GF-D8 (cell line): ENCODE data around the gene ISG20L2.

ENCODE experiments used
- DNase-seq: peaks from one replicate; lab custom pipeline; 2025; lab: John Stamatoyannopoulos, UW

The ISG20L2 gene

DNA sequence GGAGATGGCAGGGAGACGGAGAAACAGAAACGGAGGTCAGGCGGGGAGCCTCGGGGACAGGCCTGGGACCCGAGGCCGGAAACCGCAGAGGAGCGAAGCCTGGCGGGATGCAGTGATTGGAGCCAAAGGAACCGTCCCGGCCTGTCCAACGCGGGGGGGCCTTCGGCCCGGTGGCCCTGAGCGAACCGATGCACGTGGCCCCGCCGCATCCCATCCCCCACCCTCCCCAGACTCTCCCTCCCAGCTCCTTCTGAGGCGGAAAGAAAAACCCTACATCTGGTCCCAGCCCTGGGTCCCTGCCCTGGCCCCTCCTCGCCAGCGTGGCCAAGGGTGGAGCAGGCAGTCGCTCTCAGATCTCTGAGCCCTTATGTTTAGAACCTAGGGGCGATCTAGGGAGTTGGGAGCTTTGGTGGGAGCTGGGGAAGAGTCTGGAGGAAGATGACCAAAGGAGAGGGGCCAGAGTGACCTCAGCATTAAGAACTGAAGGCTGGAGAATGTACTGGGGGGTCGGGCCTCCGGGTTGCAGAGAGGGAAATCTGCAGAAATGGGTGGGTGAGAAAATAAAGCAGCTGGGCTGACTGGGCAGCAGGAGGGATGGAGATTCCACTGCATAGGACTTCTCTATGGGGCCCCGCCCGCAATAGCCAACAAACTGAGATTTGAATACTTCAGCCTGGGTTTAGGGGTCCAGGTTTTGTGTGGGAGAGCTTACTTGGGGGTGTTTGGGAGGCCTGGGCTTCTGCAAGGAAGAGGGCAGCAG is 21.7 kb downstream of the ISG20L2 start:
- DNase-seq, result no peak

DNA sequence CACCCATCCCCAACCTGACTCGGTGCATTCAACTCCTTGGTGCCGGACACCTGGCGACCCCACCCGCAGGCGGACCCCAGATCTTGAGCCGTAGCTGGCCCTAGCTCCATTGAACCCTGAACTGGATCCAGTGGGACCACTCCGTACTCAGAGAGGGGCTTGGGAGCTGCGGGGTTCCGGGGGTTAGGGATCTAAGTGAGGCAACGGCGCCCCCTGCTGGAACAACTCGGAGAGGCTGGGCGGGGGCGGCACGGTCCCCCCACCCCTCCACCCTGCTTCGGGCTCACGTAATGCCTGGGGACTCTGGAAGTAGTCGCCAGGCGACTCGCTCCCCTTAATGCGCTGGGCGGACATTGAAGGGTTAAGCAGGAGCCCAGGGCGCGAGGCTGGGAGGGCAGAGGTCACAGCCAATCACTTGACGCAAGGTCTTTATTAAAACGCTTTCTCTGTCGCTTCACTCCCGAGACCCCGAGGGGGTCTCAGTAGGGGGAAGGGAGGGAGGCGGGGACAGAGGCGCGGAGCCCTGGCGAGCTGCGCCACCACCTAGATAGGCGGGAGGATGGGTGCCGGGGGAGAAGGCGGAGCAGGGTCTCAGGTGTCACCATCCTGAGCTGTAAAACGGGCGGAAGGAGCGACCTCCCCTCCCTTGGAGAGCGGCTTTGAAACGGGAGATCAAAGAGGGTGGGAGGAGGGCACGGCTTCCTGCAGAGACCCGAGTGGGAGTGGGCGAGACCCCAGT is 22.5 kb downstream of the ISG20L2 start:
- no peak for DNase-seq

DNA sequence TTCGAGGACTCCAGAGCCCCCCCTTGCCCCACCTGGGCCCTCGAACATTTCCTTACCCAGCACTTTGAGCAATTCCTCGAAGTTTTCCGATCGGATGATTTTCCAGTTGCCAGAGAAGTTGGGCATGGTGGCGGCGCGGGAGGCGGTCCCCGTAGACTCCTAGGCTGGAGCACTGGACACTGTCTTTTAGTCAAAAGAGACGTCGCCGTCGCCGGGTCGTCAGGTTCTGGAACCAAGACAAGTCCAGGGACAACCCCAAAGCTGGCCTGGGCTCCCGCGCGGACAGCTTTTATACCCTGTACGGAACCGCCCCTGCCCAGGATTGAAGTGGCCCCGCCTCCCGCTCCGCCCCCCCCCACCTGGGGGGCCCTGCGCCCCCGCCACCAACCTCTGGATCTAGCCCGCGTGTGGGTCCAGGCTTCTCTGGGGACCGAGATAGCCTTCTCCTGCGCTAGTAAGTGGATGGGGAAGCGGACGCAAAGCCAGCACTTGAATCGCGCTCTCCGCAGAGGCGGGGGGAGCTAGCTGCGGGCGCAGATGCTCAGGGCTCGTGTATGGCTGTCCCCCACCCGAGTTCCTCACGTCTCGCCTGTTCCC is 23.1 kb downstream of the ISG20L2 start, which contains the start of gene CRABP2:
CRABP2 (minus strand) TSS at position 263 of the 597 bp plus-strand sequence; CDS start at position 126, 137 bp downstream.
- DNase-seq, result no peak

DNA sequence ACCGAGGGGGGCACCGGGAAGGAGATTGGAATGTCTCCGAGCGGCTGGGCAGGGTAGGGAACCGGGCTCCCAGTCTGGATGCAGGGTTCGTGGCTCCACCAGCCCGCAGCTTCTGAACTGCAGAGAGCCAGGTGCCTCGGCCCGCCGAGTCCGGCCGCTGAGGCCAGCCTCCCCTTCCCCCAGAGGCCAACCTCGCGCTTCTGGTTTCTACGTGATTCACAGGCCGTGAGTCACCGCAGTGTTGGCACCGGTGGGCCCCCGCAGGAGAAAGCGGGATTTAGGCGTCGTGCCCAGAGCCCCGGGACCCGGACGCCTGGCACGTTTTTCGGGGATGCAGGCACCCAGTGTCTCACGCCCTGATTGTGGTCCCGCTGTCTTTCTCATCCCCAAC is 23.6 kb downstream of the ISG20L2 start:
- no peak for DNase-seq

DNA sequence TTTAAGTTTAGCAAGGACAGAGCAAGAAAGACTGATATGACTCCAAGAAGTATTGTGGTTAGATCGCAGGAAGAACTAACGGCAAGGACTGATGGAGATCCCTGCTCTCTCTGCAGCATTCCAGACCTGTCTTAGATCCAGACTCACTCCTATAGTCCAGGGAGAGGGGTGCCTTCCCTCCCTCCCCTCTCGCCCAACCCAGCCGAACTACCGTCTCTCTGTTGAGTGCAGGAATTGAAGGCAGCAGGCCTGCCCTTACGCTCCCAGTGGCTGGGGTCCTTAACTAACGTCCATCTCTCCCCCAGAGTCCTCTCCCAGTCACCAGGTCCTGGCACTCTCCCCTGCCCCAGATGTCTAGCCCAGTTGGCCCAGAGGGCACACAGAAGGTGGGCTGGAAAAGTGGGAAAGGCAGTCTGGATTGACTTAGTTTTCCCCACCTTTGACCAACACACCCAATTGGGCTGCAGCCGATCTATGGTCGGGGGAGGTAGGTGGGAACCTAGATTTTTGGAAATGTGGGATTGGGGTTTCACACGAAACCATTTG is 24.3 kb downstream of the ISG20L2 start:
- DNase-seq, result no peak

DNA sequence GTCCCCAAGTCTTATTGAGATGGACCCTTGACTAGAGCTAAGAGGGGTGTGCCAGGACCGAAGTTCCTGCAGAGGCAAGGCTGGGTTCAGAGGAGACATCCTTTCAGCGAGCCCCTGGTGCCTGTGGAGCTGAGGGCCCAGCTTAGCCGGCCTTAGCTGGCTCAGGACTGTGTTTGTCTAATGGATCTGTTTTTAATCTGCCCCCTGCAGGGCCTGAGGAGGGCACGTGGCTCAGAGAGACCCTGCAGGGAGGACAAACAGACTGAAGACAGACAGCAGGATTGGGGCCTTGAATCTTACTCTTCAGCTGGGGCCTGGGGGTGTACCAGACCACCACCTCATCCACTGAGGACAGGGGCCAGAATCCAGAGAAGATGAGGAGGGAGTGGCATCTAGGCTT is 24.8 kb downstream of the ISG20L2 start:
- DNase-seq, result no peak

DNA sequence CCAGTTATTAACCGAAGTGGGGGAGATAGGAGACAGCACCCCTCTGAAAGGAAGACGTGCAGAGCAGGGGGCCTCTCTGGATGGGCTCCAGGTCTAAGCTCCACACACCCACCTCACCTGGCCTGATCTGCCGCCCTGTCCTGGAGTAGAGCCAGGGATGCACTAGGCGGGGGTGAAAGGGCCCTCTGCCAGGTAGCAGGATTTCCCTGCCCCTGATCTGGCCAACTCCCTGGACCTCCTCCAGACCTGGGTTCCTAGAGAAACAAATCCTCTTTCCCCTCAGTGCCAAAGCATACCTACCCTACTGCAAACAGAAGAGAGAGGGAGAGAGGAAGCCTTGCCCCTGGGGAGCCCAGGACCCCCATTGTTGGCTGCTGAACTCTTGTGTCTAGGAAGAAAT is 25.2 kb downstream of the ISG20L2 start:
- no peak for DNase-seq

DNA sequence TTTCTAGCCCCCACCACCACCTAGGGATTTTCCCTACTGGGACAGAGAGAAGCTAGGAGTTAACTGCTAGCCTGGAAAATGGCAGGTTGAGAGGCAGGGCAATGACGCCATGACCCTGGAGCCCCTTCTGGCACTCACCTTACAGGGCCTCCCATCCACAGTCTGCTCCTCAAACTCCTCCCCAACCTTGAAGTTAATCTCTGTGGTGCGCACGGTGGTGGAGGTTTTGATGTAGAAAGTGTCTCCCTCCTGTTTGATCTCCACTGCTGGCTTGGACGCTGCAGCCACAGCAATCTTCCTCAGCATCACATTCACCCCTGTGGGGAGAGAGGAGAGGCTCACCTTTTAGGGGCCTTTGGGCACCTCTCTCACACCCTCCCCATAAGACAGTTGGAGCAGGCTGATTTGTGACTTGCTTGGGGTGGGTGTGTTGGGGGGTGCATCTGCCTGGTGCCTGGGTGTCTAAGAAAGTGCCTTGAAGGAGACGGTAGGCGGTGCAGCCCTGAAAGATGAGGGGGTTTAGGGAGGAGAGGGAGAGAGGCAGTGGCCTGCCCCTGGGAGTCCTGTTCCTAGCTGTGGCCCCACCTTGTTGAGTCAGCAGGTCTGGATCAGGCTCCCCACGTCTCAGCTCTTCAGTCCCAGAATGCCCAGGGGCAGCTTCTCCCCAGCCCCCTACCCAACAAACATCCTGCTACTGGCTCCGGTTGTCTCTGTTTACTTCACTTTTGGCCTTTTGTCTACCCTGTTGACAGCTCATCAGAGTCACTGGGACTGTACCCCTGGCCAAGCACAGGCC is 27.6 kb downstream of the ISG20L2 start:
- no peak for DNase-seq

DNA sequence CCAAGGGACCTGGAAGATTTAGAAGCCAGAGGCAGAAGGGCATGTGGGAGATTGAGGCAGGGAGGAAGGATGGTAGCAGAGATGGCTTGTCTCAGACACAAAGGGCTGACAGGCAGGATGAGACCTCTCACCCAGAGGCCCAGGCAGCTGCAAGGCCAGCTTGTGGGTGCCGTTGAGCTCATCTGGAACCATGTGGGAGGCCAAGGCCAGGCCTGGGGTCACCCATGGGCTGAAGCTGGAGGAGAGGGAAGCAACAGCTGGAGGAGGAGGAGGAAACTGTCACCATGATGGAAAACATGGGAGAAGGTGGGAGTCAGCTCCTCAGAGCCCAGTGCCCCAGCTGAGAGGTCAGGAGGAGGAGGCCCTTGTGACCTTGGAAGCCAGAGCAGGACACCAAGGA is 29.6 kb downstream of the ISG20L2 start:
- no peak for DNase-seq

DNA sequence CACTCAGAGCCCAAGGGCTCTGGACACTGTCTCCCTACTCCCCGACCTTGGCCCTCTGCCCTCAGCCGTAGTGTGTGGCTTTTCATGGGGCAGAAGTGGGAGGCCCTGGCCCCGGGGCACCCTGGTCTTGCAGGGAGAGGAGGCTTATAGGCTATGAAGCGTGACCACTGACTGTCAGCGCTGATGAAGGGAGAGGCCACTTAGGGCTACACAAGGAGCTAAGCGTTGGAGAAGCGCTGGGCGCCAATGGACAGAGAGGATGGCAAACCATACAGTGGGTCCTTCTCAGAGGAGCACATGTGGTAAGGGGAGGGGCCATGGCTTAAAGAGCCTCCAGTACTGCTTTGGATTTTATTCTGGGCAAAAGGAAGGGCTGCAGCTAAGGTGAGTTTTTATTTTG is 31.1 kb downstream of the ISG20L2 start:
- DNase-seq, result no peak

DNA sequence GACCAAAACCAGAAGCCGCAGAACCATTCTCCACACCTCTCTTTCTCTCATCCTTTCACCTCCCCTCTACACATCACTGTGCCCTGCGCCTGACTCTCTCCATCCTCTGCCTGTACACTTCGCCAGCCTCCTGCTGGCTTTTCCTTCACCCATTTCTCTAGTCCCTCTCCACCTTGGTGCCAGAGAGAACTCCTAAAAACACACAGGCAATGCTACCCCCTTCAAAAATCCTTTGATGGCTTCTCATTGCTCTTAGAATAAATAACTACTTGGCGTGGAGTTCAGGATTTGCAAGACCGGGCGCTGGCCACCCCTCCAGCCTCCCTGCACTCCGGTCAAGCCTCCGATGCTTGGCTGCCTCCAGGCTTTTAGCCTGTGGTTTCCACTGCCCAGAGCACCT is 31.8 kb downstream of the ISG20L2 start:
- no peak for DNase-seq

DNA sequence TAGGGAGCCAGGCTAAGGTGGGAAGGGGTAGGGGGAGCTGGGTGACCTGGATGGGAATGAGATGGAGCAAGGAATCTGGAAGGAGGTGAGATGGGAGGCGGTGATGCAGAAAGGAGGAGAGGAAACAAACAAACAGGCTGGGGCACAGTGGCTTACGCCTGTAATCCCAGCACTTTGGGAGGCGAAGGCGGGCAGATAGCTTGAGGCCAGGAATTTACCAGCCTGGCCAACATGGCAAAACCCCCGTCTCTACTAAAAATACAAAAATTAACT is 33.9 kb downstream of the ISG20L2 start:
- no peak for DNase-seq

DNA sequence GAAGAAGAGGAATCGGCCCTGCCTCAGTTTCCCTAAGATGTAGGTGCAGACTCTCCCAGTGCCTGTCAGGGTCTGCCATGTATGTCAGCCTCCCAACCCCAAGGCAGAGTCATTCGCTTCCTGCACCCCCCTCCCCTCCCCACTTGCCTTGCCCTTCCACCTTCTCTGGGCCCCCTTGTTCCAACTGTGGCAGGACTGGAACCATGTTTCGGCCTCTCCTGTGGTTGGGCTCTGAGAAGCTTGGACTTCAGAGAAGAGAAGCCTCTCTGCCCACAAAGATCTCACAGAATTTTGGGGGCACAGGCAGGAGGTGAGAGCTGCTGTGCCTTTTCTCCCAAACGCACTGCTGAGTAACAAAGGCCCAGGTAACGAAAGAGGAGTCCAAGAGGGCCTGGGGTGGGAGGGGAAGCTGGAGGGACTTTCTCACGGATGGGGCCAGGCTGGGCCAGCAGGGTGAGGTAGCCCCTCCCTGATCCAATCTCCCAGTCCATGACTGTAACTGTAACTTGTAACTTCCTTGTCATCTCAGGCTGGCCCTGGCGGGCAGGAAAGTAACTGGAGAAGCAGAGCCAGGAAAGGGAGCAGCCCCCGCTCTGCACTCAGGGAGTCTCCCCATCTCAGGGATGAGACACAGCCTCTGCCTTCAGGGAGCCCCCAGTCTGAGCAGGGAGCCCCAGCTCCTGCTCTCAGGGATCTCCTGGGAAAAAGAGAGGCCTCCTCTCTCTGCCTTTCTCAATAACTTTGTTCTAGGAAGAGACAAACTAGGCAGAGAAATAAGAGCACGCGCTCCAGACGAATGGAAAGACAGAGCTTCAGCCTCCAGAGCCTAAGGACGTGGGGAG is 34.5 kb downstream of the ISG20L2 start:
- no peak for DNase-seq

DNA sequence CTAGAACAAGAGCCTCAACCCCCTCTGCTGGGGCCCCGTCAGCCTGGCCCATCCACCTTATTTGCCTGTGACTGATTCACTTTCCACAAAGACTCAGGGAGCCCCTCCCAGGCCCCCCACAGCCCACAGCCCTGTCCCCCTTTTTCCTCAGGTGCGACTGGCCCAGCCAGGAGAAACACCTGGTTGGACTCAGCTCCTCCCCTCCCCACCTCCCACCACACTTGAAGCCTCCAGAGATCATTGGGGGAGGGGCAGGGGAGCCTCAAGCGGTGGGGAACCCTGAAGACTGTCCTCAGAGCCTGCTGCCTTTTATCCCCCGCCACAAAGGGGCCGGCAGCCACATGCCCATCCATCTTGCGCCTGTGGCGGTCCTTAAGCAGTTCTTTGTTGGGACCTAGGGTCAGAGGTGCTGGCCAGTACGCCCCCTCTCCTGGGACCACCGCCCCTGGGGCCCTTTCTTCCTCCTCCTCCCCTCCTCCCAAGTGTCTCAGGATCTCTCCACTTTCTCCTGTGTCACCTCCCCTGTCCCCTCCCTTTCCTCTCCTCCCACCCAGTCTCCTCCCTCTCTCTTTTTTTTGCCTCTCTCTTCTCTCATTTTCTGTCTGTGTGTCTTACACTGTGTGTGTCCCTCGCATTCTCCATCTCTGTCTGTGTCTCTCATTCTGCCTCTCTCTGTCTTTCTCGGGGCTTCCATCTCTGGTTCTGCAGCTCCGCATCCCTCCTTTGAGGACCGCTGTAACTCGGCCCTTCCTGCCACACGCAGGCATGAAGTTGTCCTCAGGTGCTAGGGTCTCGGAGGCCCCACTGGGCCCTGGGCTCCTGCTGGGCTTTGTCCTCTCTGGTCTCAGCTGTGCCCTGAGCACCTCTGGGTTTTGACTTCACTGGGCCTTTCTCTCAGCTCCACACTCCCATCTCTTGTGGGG is 35.4 kb downstream of the ISG20L2 start:
- DNase-seq, result no peak

DNA sequence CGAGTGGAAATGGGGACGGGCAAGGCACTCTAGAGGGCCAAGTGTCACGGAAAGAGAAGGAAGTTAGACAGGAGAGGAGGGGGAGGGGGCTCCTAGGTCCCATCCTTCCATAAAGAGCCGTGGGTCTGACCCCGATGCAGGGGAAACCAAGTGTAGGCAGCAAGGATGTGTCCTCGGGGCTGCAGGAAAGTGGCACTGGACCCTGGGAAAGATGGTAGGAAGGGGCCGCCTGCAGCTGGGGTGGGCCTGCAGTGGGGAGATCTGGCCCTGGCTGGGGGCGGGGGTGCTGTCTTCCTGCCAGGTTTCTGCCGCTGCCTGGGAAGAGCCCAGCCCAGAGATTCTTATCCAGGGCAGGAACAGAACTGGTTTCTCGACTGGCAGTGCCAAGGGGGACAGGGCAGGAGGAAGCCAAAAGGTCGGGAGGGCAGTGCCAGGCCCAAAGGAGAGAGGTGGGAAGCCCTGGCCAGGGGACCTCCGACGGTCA is 36.1 kb downstream of the ISG20L2 start:
- no peak for DNase-seq

DNA sequence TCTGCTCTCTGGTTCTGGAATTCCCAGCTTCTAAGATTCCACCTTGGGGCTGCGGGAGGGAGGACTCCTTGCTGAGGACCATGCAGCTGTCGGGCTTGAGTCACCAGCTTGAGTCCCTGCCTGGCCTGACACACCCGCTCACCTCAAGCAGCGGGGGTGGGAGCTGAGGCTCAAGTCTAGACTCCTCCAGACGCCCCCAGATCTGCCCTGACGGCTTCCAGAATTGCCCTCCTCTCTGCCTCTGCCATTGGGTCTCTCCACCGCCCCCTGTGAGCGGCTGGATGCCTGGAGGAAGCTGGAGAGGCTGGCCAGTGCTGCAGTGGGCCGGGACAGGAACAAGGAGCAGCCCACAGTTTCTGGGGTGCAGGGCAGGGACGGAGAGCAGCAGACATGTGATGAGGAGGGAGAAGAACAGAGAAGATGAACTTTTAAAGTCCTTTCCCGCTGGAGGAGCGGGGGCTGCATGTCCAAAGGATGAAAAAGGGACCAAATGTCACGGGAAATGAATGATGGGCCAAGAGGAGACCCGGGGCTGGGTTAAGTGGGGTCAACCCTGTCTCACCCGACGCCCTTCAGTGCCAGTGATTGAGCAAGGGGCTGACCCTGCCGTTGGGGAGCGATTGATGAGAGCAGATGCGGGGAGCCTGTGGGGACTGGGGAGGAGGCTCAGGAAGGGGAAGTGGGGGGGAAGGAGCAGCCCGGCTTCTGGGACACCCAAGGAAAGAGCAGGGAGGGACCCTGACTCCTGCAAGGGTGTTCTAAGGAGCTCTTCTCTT is 36.7 kb downstream of the ISG20L2 start:
- no peak for DNase-seq

DNA sequence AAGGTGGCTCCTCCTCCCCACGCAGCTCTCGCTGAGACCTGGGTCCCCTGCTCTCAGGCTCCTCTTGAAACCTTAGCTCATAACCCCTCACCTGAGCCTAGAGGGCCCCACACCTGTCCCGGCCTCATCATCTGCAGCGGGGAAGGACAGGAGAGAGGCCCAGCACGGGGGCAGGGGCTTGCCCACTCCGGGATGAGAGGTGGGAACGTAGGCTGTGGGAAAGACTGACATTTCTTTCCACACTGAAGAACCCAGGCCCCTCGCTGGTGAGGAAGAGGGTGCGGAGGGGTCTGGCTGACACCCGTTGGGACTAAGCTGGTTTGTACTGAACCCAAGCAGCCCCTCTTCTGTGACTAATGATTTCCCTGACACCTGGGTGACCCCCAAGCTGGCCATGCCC is 37.4 kb downstream of the ISG20L2 start:
- no peak for DNase-seq

DNA sequence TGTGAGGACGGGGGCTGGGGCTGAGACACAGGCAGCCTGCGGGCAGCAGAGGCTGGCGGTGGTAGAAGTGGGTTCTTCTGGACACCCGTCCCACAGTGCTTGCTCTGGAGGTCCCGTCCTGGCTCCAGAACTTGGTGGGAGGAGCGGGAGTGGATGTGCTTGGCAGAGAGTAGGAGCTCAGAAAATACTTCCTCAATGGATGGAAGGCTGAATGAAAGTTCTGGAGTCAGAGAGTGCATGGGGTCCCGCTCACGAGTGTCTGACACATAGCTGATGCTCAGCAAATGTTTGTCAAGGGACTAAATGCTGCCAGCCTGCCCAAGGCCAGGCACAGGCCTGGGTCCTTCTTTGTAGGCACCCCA is 37.9 kb downstream of the ISG20L2 start:
- no peak for DNase-seq

DNA sequence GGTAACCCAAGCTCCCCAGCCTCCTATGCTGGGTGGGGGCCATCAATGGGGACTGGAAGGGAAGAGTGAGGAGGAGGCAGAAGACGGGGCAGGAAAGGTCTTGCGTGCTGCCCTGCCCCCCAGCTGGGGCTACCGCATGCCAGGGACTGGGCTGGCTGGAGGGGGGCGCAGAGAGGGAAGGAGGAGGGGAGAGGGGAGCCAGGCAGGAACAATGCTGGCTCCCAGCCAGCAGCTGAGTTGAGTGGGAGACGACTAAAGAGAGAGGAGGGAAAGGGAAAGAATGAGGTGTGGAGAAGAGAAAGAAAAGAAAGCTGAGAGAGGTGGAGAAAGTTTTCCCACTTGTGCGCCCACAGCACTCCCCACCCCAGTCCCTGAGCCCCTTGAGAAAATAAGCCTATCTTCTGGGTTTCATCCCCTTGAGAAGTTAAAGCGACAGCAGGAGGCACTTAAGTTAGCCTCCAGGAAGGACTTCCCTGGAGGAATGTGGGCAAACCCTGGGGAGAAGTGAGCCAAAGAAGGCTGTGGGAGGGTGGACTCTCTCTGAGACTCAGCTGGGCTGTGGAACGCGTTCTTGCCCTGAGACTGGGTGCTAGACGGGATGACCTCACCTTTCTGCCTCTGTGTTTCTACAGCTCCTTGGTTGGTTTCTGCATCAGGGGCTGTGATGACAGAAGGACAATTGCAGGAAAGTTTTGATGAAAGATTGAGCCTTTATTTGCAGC is 38.5 kb downstream of the ISG20L2 start:
- no peak for DNase-seq
